HFF-Myc (cell line): ENCODE results near the gene HACE1.

Experiments
- DNase-seq: peaks from one replicate; pipeline ENCODE4 v3.0.0-alpha.2; 2011; ENCODE audit warnings: low read depth; ENCODE audit errors: extremely low read depth
- H3K4me3 ChIP-seq: replicated peaks from 2 replicates; pipeline ENCODE4 v1.5.1; 2011; ENCODE audit warnings: low read depth, mild to moderate bottlenecking, control low read depth, low read length
- CTCF ChIP-seq: IDR thresholded peaks from 2 replicates; pipeline ENCODE4 v1.5.1; 2012; ENCODE audit warnings: mild to moderate bottlenecking, low read depth, low read length, control low read depth; ENCODE audit errors: missing control alignments

The HACE1 gene

GRCh38 chr6:104729433-104729832 is 130.3 kb downstream of the HACE1 start:
- no peak for DNase-seq
- H3K4me3 ChIP-seq, result no peak overlapping the region
- no peak for TF ChIP-seq CTCF

GRCh38 chr6:104728448-104728847 is 131.3 kb downstream of the HACE1 start:
- DNase-seq, result no peak
- no peak for TF ChIP-seq CTCF
- H3K4me3 ChIP-seq, result no peak overlapping the region

- no peak for TF ChIP-seq CTCF
- no peak overlapping the region for H3K4me3 ChIP-seq
- DNase-seq, result no peak
These were observed 141.0 kb downstream of the HACE1 start for GRCh38 chr6:104718672-104719071.

DNA sequence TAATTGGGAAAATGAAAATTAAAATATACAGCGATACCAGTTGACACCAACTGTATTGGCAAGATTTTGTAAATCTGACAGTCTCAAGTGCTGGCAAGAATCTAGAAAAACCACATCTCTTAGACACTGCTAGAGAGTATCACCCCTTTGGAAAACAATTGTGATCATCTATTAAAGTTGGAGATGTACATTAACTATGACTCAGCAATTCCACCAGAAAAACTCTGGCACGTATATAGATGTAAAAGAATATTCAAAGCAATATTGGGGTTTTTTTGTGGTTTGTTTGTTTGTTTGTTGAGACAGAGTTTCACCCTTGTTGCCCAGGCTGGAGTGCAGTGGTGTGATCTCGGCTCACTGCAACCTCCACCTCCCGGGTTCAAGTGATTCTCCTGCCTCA is 142.9 kb downstream of the HACE1 start:
- no peak for TF ChIP-seq CTCF
- no peak overlapping the region for H3K4me3 ChIP-seq
- DNase-seq, result no peak

DNA sequence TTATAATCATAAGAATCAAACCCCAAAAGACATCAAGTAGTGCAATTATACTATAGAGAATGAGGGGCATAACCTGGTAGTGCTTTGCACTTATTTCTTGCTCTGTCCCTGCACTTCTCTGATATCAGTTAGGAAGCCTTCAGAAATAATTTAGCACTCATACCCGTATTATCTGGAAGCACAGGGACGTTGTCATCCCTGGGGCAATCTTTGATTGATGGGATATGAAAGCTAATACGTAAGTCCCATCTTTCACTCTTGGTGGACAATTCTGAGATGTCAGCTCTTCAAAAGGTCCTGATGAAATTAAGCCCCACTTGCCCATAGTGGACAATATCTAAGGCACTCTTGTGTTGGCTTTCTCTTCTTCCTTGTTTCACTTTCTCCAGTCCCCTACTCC is 144.9 kb downstream of the HACE1 start:
- no peak for TF ChIP-seq CTCF
- no peak for DNase-seq
- H3K4me3 ChIP-seq, result no peak overlapping the region

DNA sequence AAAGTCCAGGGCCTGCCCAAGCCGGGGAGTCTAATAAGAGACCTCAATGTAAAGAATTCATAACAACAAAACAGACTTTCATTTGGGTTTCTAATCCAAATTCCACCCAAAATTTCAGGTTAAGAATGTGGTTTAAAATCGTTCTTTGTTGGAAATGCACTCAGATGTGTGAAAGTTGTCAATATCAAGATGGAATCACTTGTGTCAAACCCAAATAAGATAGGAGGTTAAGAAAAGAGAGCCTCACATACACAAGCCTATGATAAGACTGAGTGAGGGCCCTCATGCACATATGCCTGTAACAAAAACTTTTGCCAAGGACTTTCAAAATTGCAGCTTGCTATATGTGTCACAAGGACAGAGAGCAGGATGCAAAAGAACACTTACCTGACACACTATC is 145.7 kb downstream of the HACE1 start:
- DNase-seq, result no peak
- no peak for TF ChIP-seq CTCF
- no peak overlapping the region for H3K4me3 ChIP-seq

DNA sequence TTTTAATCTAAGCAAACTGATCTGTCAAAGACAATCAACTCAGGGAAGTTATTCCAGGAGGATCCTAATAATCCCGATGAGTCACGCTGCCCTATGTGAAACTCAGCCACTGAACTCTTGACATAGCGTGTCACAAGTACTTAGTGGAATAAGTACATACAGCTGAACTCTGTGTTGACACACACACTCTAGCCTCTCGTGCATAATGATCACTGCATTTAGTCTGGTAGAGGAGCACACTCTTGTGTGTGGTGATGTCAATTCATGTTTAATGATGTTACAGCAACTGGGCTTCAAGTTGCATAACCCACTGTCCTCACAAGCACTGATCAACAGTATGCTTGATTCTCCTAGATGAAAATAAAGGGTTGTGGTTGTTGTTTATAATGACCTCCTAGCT is 148.3 kb downstream of the HACE1 start:
- peak; percentile 50 for DNase-seq
- no peak overlapping the region for H3K4me3 ChIP-seq
- no peak for TF ChIP-seq CTCF
